DMS53 (cell line): ENCODE measurements around the gene NAP1L4.
A peak's percentile ranks its signal among the peaks of the same experiment; 100 is the strongest.

Source experiments
- DNase-seq: peaks from one replicate; lab custom pipeline; 2025; lab: John Stamatoyannopoulos, UW

The NAP1L4 gene

DNA sequence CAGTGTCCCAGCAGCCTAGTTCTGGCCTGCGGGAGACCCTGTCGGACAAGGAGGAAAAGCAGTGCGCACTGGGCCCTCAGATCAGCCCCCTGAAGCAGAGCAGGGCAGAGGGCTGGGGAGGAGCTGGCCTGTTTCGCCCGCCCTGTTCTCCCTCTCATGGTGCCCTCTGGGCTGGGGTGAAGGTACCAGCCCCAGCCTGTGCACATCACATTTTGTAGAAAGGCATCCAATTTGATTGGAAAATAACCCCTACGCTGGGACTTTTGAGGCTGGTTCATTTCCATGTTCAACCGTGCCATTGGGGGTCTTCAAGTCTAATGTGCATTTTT is 832 bp upstream of the NAP1L4 start:
- DNase-seq: no peak

DNA sequence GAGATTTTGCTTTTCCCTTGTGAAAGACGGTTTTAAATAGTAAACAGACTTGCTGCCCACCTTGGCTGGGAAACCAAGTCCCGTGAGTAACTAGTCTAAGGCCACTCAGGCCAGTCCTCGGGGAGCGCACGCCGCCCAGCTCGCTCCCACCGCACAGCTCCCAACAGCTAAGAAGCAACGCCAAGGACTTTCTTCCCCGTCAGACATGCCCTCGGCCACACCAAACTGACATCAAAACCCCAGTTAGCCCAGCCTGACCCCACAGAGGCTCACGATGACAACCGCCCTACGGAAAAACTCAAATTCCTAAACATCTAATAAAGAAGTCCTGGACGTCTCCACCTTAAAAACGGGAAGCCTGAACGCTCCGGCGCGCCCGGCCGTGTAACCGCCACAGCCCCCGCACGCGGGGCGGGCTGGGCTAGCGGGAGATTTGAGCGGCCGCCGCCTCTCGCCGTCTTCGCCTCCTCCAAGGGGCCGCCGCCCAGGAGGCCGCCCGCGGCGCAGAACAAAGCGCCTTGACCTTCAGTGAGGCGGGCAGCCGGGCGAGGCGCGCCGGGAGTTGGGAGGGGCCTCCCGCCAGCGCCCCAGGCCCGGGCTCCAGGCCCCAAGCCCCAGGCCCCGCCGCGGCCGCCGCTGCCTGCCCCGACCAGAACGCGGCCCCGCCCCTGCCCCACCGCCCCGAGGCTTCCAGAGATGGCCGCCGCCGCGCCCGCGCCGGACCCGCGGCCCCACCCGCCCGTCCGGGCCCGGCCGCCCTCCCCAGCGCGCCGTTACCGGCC is 486 bp downstream of the NAP1L4 start:
- DNase-seq: peak; percentile 63

DNA sequence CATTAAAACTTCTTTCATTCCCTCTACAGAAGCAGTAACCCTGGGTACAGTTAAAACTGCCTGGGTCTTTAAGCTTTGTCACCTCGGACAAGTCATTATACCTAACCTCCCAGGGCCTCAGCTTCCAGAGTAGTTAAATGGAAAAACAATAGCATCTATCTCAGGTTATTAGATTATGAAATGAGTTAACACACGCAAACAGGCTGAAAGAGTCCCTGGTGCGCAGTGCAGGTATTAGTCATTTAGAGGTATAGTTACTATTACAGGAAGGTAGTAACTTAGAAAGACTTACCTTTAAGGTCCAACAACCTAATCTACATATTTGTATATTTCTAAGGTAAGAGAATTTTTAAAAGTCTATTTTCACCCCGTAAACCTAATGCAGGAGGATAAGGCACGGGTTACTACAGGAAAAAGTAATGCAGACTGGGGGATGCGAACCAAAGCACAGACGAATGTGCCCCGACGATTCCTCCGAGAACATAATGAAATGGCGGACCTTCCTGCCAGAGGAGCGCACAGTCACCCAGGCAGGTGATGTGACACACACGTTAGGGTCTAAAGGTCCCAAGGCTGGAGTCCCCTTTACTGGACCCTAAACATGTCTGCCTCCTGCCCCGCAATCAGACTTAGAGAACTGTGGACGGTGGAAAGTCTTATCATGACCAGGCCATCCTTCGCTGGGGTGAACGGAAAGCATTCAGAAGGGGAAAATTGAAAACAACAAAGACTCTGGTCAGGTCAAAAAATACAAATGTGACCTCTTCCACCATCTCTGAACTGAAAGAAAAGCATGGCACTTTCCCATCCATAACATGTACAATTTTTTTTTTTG is 1.3 kb downstream of the NAP1L4 start:
- DNase-seq: peak; percentile 56

DNA sequence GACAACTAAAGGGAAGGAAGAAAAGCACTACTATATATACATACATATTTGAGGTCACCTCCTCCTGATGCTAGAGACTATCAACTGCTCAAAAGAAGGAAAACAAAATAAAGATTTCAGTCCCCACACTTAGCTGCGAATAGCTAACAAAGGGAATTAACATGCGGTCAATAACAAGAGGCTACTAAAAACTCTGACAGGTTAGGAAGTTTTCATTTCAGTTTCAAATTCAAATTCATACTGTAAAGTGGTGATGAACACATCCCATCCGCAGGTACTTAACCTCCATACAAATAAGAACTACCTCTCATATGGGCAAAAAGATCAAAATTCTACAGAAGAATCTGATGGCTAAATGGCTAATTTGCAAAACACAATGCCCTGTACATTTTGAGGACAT is 2.6 kb downstream of the NAP1L4 start:
- no peak for DNase-seq

DNA sequence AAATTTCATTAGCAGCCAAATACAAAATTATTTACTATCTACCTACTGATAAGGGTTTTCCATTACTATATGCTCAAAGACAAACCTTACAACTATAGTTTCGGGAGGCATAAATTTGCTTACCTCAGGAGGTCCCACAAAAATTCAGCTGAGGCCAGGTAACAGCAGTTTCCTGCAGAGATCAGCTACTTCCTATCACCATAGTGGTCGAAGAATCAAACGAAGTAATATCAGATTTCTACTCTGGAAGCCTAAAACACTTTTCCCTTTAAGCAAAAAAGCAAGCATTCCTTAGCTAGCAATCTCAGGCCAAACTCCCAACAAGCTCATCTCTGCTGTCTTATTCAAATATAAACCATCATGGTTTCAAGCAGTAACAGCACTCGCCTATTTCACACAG is 3.1 kb downstream of the NAP1L4 start:
- no peak for DNase-seq

DNA sequence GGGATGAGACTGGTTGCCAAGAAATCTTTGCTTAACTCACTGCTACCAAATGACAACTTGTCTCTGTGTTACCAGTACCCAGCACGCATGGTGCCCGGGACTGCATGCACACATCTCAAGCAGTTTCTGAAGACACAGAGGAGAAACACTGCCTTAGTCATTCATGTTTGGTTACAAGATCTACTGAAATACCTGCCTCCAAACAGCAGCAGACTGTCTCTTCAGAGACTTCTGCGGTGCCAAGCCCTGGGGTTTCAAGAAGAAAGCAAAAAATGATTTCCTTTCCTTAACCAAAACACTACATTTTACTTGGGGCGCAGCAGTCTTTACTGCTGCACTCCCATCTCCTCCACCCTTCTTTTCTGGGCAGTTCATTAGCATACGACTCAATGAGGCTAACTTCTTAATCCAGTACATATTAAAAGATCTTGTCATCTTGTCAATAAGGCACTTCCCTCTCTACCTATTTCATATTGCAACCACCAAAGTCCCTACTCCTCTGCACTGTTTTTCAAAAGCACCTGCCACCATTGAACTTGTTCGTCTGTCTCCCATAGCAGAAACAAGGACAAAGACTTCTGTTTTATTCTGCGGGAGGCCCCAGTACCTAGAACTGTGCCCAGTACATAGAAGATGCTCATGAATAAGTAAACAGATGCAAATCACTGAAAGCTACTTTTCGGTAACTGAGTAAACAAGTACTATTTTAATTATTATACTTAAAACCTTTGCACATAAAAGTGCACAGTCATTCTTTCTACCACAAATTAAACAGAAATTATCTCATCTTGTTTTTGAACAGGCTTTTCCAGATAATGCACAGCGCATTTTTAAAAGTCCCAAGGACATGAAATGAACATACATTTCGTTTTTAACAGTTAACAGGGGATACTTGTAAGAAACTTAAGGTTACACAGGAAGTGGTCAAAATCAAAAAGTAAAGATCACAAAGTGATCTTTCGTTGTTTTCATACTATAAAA is 4.0 kb downstream of the NAP1L4 start:
- no peak for DNase-seq

DNA sequence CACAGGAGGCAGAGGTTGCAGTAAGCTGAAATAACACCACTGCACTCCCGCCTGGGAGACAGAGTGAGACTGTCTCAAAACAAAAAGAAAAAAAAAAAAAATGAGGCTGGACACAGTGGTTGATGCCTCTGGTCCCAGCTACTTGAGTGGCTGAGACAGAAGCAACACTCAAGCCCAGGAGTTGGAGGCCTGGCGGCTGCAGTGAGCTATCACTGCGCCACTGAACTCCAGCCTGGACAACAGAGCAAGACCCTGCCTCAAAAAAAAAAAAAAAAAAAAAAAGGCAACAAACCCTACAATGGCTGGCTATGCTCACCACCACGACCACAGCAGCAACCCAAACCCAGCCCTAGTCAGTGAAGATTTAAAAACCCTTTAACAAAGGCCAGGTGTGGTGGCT is 8.2 kb downstream of the NAP1L4 start:
- DNase-seq: no peak

DNA sequence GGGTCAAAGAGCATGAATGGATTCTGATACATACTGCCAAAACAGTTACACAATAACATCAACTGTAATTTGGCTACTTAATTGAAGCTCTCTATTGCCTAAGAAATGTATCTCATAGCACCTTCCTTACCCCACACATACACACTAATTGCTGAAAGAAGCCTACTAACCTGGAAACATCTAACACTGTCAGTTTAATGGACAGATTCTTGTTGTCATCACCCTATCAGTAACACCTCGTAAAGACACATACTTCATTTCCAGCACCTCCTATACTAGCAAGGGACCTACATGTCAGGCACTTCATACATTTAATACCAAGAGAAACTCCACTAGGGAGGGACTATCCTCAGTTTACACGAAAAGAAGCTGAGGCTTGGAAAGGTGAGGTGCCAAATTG is 9.9 kb downstream of the NAP1L4 start:
- DNase-seq: no peak

DNA sequence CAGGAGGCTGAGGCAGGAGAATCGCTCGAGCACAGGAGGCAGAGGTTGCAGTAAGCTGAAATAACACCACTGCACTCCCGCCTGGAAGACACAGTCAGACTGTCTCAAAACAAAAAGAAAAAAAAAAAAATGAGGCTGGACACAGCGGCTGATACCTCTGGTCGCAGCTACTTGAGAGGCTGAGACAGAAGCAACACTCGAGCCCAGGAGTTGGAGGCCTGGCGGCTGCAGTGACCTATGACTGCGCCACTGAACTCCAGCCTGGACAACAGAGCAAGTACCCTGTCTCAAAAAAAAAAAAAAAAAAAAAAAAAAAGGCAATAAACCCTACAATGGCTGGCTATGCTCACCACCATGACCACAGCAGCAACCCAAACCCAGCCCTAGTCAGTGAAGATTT is 11.0 kb downstream of the NAP1L4 start:
- DNase-seq: peak; percentile 7

DNA sequence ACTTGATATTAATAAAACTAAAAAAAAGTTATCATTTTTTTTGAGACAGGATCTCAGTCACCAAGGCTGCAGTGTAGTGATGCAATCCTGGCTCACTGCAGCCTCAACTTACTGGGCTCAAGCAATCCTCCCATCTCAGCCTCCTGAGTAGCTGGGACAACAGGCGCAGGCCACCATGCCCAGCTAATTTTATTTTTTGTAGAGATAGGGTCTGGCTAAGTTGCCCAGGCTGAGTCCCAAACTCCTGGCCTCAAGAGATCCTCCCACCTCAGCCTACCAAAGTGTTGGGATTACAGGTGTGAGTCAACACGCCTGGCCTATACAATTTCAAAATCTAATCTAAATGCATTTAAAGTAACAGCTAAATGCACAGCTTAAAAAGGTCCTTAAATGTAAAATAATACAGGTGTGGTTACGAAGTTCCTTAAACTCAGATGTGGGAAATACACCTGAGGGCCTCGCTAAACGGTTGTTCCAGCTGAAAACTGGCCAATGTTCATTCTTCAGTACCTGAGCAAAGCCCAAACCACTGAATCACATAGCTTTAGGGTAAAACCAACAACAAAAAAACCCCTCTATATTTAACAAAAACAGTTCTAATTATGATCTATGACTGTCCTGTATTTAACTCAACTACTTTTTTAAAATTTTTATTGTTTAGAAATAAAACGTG is 11.8 kb downstream of the NAP1L4 start:
- DNase-seq: no peak

DNA sequence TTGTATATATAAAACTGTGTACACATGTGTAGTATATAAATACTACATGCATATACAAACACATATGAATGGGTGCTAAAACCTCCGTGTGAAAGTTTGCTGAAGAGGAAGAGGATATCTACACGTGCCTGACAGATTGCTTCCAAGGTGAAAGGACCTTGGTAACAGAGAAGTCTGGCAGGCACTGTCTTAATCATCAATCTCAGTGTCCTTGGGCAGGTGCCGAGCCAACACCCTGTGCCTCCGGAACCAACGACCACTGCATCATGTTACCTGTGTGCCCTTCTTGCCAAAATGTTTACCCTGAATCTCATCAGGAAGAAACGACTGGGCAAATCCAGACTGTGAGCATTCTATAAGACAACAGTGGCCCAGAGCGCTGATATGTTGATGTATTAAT is 15.0 kb downstream of the NAP1L4 start:
- DNase-seq: no peak

DNA sequence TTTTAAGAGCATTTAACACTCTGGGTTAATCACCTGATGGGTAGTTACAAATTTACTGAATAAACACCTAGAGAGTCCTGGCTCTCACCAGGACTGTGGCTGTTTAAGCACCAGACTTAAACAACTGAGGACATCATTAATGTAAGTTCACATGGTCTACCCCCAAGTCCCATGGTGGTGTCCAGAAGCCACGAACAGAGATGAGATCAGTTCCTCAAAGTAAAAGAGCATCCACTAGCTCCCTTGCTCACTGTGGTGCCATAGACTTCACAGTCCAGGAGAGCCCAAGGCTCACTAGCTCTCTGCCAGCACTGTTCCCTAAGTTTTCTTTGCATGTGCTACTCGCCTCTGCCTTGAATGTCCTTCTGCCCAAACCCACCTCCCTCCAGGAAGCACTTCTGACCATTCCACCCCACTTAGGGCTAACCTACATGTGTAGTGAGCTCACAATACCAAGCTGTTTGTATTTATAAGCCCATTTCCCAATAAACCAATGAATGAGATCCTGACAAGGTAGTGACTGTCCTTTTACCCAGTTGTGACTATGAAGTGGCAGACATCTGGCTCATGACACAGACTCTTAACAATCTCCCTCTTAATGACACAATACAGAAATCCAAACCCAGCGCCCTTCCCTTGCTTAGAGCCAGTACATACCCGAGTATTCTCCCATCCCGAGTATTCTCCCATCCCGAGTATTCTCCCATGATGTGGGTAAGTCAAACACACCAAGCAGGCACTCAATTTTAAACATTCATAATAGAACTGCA is 15.7 kb downstream of the NAP1L4 start:
- DNase-seq: no peak

DNA sequence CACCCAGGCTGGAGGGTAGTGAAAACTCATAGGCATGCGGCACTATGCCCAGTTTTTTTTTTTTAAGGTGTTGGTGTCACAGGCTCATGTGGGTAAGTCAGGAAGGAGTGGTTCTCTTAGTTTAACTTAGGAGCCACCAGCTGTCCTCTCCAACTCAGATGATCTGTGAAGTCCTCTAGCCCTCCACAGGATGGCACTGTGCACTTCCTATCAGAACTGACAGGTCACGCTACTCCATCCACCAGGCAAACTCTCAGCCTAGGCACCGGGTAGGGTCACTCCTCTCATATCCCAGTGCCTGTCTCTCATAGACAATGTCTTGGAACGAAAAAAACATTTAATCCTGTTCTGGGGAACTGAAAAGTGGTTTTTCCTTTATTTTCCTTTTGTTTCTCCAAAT is 16.5 kb downstream of the NAP1L4 start:
- peak; percentile 64 for DNase-seq

DNA sequence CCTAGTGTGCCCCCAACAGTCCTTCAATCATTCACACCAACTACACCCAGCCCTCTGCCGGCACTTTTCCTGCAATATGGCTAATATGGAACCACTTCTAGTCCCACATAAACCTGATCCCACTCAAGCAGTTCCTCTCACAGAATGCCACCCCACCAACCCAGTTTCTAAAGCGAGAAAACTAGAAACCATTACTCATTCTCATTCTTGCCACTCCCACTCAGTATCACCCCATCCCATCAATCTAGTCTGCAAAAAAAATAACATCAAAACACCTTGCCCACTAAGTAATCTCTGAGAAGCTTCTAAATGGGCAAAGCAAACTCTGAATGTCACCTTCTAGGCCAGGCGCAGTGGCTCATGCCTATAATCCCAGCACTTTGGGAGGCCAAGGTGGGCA is 17.9 kb downstream of the NAP1L4 start:
- no peak for DNase-seq

DNA sequence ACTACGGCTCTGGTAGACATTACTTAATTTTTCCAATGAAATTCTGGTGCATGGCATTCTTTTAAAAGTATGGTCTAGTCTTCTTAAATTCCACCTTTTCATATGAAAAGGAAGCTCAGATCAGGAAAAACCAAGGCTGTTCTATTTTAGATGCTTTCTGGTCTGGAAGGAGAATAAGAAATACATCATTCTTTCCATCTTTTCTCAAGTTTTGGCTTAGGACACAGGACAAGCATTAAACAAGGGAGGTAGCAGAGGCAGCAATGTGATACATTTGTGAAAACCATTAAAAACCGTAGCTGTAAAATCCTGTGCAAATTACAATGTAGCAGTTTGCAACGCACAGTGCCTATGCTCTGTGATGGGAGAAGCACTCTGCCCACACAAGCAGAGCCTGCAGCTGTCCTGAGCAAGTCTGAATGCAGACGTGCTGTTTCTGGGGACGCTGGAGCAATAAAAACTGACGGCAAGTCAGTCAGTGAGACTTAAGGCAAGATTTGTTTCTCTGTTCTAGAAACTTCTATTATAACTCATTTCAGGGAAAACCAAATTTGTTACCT is 23.7 kb downstream of the NAP1L4 start:
- DNase-seq: no peak

DNA sequence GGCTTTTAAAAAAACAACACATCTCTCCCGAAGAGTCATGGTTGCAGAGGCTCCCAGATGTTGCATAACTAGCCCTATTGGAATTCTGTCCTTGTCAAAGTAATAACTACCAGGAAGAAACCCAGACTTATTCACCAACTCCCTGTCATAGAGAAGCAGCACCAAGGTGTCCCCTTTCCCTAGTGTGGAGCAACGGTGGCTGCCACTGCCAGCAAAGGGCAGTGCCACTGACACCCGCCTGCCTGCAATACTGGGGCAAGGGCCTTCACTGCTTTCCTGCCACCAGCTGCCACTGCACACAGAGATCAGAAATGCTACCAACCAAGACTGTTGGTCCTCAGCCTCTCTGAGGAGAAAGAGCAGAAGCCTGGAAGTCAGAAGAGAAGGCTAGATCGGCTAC is 27.3 kb downstream of the NAP1L4 start:
- no peak for DNase-seq

DNA sequence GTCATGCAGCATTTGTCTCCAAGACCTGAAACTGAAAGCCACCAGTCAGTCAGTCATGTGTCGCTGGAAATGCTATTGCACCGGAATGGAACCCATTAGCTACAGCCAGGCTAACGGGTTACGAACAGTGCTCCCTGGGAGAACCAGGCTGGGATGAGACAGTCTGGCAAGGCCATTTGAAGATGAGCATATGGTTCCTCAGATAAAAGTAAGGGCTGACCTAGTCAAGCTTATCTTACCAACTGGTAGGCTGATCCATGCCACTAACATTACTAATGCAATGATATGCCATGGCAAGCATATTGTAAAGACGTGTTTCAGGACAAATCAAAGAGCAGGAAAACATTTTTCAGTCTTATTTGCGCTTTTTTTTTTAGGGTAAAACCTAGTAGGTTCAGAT is 28.4 kb downstream of the NAP1L4 start:
- DNase-seq: no peak

DNA sequence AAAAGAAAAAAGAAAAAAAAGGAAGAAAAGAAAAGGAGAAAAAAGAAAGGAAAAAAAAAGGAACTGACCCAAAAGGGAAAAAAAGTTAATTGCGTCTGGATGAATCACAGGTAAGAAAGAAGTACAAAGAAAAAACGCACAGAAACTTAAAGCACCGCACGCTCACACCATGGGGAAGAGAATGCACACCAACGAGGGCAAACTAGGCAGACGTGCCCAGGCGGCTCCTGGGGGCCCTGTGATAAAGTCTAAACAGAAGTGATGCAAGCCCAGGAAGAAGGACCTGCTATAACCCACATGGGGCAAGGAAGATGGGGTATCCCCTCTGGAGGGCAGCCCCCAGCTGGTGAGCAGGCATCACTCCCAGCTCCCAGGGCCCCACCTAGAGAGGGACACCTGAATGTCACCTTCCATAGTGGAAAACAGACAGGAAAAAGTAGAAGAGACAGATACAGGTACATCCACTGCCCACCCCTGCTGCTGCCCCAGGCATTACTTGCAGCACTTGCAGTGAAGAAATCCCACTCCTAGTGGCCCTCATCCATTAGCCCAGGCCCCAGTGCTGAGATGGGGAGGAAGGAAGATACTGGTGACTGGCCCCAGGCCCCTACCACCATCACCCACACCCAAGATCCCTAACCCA is 28.9 kb downstream of the NAP1L4 start:
- DNase-seq: no peak

DNA sequence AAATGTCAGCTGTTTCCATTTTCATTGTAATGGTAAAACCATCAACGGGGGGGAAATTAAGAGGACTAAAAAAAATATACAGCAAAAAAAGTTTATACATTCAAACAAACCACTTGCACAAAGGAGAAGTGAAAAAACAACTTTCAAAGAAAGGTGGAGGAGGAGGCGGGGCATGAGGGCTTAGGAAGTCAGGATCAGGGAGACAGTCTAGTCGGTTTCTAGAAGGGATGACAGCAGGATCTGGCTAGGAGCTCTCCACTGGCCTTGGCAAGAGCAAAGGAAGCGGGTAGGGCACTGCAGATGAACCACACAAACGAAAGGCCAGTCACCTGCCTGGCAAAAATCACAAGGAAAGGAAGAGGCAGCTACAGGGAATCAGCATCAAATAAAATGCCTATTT is 31.0 kb downstream of the NAP1L4 start:
- no peak for DNase-seq

DNA sequence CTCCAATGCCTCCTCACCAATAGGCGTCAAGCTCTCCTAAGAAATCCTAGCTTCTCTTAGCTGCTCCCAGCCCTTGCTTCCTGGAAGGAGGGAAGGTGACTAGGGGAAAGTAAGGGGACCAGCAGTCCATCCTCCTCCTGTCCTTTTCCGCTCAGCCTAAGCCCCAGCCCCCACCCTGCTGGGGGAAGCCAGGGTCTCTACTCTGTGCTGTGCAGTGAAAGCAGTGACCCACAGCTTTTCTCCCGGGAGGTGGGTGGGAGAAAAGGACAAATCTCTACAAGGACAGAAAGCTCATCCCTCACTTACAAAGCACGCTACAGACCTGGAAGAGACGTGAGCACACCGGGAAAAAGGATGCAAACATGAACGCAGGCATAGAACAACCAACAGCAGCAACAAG is 32.0 kb downstream of the NAP1L4 start:
- DNase-seq: no peak
